VCaP (cell line): Measurements from ENCODE around the gene BDKRB2.

Source experiments
- H3K27ac ChIP-seq: fragments of 450-650 bp; 2 replicates; pipeline ENCODE4 v1.5.1; 2017
- TF ChIP-seq, protein P1 (sequence below): fragments of 450-650 bp; conservative IDR thresholded peaks from 2 replicates; pipeline ENCODE4 v1.5.1; 2017; ENCODE audit warnings: mild to moderate bottlenecking, moderate library complexity

The BDKRB2 gene

DNA sequence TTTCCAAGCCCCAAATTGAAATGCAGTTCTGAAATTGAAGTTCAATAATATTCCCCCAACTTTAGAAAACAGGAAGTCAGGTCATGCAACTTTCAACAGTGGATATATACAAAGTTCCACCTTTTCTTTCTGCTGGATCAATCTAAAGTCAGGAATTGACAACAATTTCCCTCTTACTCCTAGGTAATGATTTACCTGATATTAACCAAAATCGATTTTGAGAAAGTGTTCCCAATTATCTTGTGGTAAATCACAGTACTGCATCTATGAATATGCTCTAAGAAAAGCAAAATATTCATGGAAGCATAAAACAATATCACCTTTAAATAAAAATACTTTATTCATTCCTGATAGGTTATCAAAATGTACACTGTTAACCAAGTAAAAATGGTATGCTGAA, 79.8 kb downstream of the BDKRB2 start:
- TF ChIP-seq, protein P1, sequence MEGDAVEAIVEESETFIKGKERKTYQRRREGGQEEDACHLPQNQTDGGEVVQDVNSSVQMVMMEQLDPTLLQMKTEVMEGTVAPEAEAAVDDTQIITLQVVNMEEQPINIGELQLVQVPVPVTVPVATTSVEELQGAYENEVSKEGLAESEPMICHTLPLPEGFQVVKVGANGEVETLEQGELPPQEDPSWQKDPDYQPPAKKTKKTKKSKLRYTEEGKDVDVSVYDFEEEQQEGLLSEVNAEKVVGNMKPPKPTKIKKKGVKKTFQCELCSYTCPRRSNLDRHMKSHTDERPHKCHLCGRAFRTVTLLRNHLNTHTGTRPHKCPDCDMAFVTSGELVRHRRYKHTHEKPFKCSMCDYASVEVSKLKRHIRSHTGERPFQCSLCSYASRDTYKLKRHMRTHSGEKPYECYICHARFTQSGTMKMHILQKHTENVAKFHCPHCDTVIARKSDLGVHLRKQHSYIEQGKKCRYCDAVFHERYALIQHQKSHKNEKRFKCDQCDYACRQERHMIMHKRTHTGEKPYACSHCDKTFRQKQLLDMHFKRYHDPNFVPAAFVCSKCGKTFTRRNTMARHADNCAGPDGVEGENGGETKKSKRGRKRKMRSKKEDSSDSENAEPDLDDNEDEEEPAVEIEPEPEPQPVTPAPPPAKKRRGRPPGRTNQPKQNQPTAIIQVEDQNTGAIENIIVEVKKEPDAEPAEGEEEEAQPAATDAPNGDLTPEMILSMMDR, result no peak
- H3K27ac ChIP-seq, result no peak overlapping the region

DNA sequence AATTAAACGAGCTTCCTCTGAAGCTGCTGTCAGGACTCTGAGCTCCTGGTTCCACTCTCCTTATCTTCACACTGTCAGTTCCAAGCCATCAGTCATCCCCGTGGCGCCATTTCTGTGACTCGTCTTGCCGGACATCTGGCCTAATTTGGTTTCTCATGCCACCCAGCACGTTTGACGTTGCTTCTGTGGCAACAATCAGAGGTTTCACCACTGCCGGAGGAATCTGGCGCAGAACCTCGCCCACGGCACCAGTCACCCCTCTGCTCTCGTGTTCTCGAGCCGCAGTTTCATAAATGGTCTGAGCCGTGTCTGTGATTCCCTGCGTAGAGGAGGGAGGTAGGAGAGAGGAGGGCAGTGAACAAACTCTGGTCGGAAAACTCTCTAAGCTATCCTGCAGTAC, 81.0 kb downstream of the BDKRB2 start:
- no peak overlapping the region for H3K27ac ChIP-seq
- TF ChIP-seq, protein P1, result no peak

DNA sequence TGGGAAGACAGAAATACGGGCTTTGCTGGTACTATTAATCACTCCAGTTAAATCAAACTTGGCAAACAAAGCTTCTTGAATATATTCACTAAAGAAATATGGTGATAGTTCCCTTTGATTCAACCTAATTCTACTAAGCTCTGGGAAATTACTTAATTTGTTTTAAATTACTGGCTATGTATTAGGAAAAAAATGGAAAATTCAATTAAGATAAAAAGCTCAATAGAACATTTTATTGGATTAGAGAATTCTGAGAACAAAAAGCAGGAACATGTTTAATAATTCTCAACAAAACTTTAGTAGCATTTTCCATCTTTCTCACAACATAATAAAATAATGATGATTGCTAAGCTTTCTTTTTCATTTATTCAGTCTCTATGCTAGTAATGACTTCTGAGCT, 81.6 kb downstream of the BDKRB2 start:
- H3K27ac ChIP-seq, result no peak overlapping the region
- TF ChIP-seq, protein P1, result no peak

DNA sequence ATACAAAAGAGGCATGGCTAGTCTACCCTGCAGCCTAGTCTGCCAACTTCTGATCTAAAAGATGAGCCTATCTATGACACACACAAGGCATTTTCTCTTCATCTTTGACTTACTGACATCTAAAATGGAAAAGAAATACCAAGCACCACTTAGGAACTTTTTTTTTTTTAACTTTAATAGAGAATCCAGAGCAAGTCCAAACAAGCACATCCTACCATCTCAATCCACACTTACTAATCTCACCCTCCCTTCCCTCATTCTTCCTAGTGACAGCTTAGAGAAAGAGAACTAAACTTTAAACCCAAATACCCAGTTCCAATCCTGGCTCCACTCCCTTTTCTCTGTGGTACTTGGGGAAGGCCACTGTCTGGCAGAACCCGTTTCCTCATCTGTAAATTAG, 83.2 kb downstream of the BDKRB2 start:
- TF ChIP-seq, protein P1, result no peak
- H3K27ac ChIP-seq, result no peak overlapping the region
